AML-193 (cell line): ENCODE measurements around the gene GRIFIN.

Source experiments
- DNase-seq, 2 experiments: peaks; one replicate each; lab custom pipeline; 2025; lab: John Stamatoyannopoulos, UW

The GRIFIN gene

GRCh38 chr7:2476298-2476697, at the start of gene GRIFIN:
GRIFIN (minus strand) TSS chr7:2476398; CDS start chr7:2476383, 15 bp downstream.
- DNase-seq, result no peak

GRCh38 chr7:2524808-2525657, 48.8 kb upstream of the GRIFIN start:
- no peak for DNase-seq

GRCh38 chr7:2523941-2524807, 48.0 kb upstream of the GRIFIN start:
- peak in 1 of 2 experiments; percentile 37 for DNase-seq

- DNase-seq, result peak in 1 of 2 experiments; percentile 37
Observed at GRCh38 chr7:2523461-2523936, 47.3 kb upstream of the GRIFIN start.

GRCh38 chr7:2522780-2523433, 46.7 kb upstream of the GRIFIN start:
- DNase-seq, result no peak

- peak; percentile 88 to 89 for DNase-seq
Observed at GRCh38 chr7:2521952-2522591, 45.9 kb upstream of the GRIFIN start.

GRCh38 chr7:2521341-2521745, 45.1 kb upstream of the GRIFIN start:
- no peak for DNase-seq

GRCh38 chr7:2520761-2521290, 44.6 kb upstream of the GRIFIN start:
- DNase-seq, result peak; percentile 25 to 33

- peak; percentile 33 to 36 for DNase-seq
Observed at GRCh38 chr7:2520131-2520760, 44.0 kb upstream of the GRIFIN start.

- DNase-seq, result peak; percentile 70
Observed at GRCh38 chr7:2519119-2519930, 43.1 kb upstream of the GRIFIN start, which contains the start of gene LFNG. LFNG (plus strand) TSS chr7:2519774; CDS start chr7:2519862, 88 bp downstream.

- DNase-seq, result no peak
Observed at GRCh38 chr7:2518737-2519118, 42.5 kb upstream of the GRIFIN start.

- no peak for DNase-seq
Observed at GRCh38 chr7:2517678-2518507, 41.7 kb upstream of the GRIFIN start.

- DNase-seq, result no peak
Observed at GRCh38 chr7:2517026-2517425, 40.8 kb upstream of the GRIFIN start.

GRCh38 chr7:2516194-2516555, 40.0 kb upstream of the GRIFIN start:
- DNase-seq, result no peak

GRCh38 chr7:2515424-2516193, 39.4 kb upstream of the GRIFIN start:
- no peak for DNase-seq

- DNase-seq, result no peak
Observed at GRCh38 chr7:2514473-2515423, 38.5 kb upstream of the GRIFIN start.

GRCh38 chr7:2513702-2514101, 37.5 kb upstream of the GRIFIN start:
- no peak for DNase-seq
